IPS-20b (cell line): ENCODE results near the gene ABHD2.
"Not testable (repeated sequence)": the region's sequence is repeated elsewhere in the genome, so short reads cannot be mapped to it uniquely, and the experiment has no call there.

Experiments
- H3K27ac ChIP-seq: one replicate; pipeline ENCODE4 v1.5.1; 2013; ENCODE audit warnings: low read length
- H3K27me3 ChIP-seq: 2 replicates; pipeline ENCODE4 v1.6.1; 2013; ENCODE audit warnings: mild to moderate bottlenecking, low read length, inconsistent platforms; ENCODE audit not compliant: insufficient read depth
- H3K36me3 ChIP-seq: 2 replicates; pipeline ENCODE4 v1.6.1; 2013; ENCODE audit warnings: low read depth, mild to moderate bottlenecking, inconsistent platforms, low read length, moderate library complexity; ENCODE audit not compliant: insufficient read depth
- H3K4me1 ChIP-seq: 2 replicates; pipeline ENCODE4 v1.6.1; 2013; ENCODE audit warnings: mild to moderate bottlenecking, control low read depth, inconsistent platforms, low read length, moderate library complexity; ENCODE audit not compliant: insufficient read depth
- H3K4me3 ChIP-seq: 2 replicates; pipeline ENCODE4 v1.5.1; 2013; ENCODE audit warnings: mild to moderate bottlenecking, low read length, inconsistent platforms
- H3K9ac ChIP-seq: 2 replicates; pipeline ENCODE4 v1.6.1; 2013; ENCODE audit warnings: low read depth, mild to moderate bottlenecking, inconsistent platforms, low read length, moderate library complexity
- H3K9me3 ChIP-seq: 2 replicates; pipeline ENCODE4 v1.6.1; 2013; ENCODE audit warnings: mild to moderate bottlenecking, low read depth, low read length, inconsistent platforms; ENCODE audit not compliant: insufficient read depth

The ABHD2 gene

GRCh38 chr15:89087830-89088604 is at the start of gene ABHD2:
Gene ABHD2, plus strand, starts transcription at chr15:89088456. Its CDS starts 27,872 bp downstream, at chr15:89116328.
- Histone ChIP-seq H3K4me1 (peaks cover 18% of the 10 kb centered on the region; the same call in 1 of the 2 replicates), H3K9me3 (no peaks in the 10 kb centered on the region), H3K27me3 (no peaks in the 10 kb centered on the region), H3K27ac (peak within 1 kb of the TSS; percentile 77), H3K9ac (peak within 1 kb of the TSS; percentile 73; the same call in 1 of the 2 replicates), H3K4me3 (peak within 1 kb of the TSS; percentile 85), H3K36me3 (no peaks in the 10 kb centered on the region)

- Histone ChIP-seq H3K9ac (no peak overlapping the region), H3K27me3 (no peaks in the 10 kb centered on the region), H3K36me3 (no peaks in the 10 kb centered on the region), H3K4me3 (no peak overlapping the region), H3K27ac (no peak overlapping the region), H3K4me1 (no peaks in the 10 kb centered on the region), H3K9me3 (no peaks in the 10 kb centered on the region)
Observed at GRCh38 chr15:89039142-89039541, 49.1 kb upstream of the ABHD2 start.

- H3K9ac ChIP-seq, result no peak overlapping the region
- H3K4me1 ChIP-seq, result no peaks in the 10 kb centered on the region
- no peaks in the 10 kb centered on the region for H3K36me3 ChIP-seq
- no peak overlapping the region for H3K27ac ChIP-seq
- no peak overlapping the region for H3K4me3 ChIP-seq
- no peaks in the 10 kb centered on the region for H3K27me3 ChIP-seq
- no peaks in the 10 kb centered on the region for H3K9me3 ChIP-seq
Observed at GRCh38 chr15:89041507-89041906, 46.7 kb upstream of the ABHD2 start.

- Histone ChIP-seq H3K4me1 (no peaks in the 10 kb centered on the region), H3K36me3 (no peaks in the 10 kb centered on the region), H3K9me3 (no peaks in the 10 kb centered on the region), H3K9ac (no peak overlapping the region), H3K4me3 (no peak overlapping the region), H3K27me3 (no peaks in the 10 kb centered on the region), H3K27ac (no peak overlapping the region)
Observed at GRCh38 chr15:89042387-89042786, 45.9 kb upstream of the ABHD2 start.

- H3K4me1 ChIP-seq, result no peaks in the 10 kb centered on the region
- H3K27me3 ChIP-seq, result no peaks in the 10 kb centered on the region
- no peak overlapping the region for H3K9ac ChIP-seq
- H3K4me3 ChIP-seq, result no peak overlapping the region
- no peaks in the 10 kb centered on the region for H3K36me3 ChIP-seq
- H3K27ac ChIP-seq, result no peak overlapping the region
- no peaks in the 10 kb centered on the region for H3K9me3 ChIP-seq
Observed at GRCh38 chr15:89043031-89044002, 44.9 kb upstream of the ABHD2 start.

GRCh38 chr15:89049016-89049666 is 39.1 kb upstream of the ABHD2 start:
- H3K36me3 ChIP-seq, H3K4me3 ChIP-seq, H3K9ac ChIP-seq, H3K27ac ChIP-seq, H3K4me1 ChIP-seq, H3K9me3 ChIP-seq, H3K27me3 ChIP-seq: not testable (repeated sequence)

- Histone ChIP-seq H3K27me3 (no peaks in the 10 kb centered on the region), H3K9ac (no peak overlapping the region), H3K4me3 (no peak overlapping the region), H3K36me3 (no peaks in the 10 kb centered on the region), H3K9me3 (no peaks in the 10 kb centered on the region), H3K4me1 (peaks cover 6% of the 10 kb centered on the region; the same call in 1 of the 2 replicates), H3K27ac (no peak overlapping the region)
Observed at GRCh38 chr15:89051875-89052274, 36.4 kb upstream of the ABHD2 start.

- Histone ChIP-seq H3K9me3 (no peaks in the 10 kb centered on the region), H3K9ac (no peak overlapping the region), H3K36me3 (no peaks in the 10 kb centered on the region), H3K27ac (no peak overlapping the region), H3K4me1 (peaks cover 6% of the 10 kb centered on the region; the same call in 1 of the 2 replicates), H3K27me3 (no peaks in the 10 kb centered on the region), H3K4me3 (no peak overlapping the region)
Observed at GRCh38 chr15:89052474-89052873, 35.8 kb upstream of the ABHD2 start.

GRCh38 chr15:89054873-89055272 is 33.4 kb upstream of the ABHD2 start:
- H3K4me3 ChIP-seq, result no peak overlapping the region
- H3K36me3 ChIP-seq, result no peaks in the 10 kb centered on the region
- H3K27me3 ChIP-seq, result no peaks in the 10 kb centered on the region
- peaks cover 3% of the 10 kb centered on the region; the same call in 1 of the 2 replicates for H3K4me1 ChIP-seq
- no peaks in the 10 kb centered on the region for H3K9me3 ChIP-seq
- H3K27ac ChIP-seq, result no peak overlapping the region
- H3K9ac ChIP-seq, result no peak overlapping the region

- Histone ChIP-seq H3K4me3 (no peak overlapping the region), H3K36me3 (no peaks in the 10 kb centered on the region), H3K9me3 (no peaks in the 10 kb centered on the region), H3K4me1 (no peaks in the 10 kb centered on the region), H3K9ac (no peak overlapping the region), H3K27ac (no peak overlapping the region), H3K27me3 (no peaks in the 10 kb centered on the region)
Observed at GRCh38 chr15:89057506-89058133, 30.6 kb upstream of the ABHD2 start.

GRCh38 chr15:89058376-89058775 is 29.9 kb upstream of the ABHD2 start:
- Histone ChIP-seq H3K27me3 (no peaks in the 10 kb centered on the region), H3K9me3 (no peaks in the 10 kb centered on the region), H3K4me1 (no peaks in the 10 kb centered on the region), H3K4me3 (no peak overlapping the region), H3K27ac (no peak overlapping the region), H3K9ac (no peak overlapping the region), H3K36me3 (no peaks in the 10 kb centered on the region)
